GM12878 (cell line): ENCODE data around the gene TMEM82. TPM values are rescaled to one million over a fixed set of nuclear protein-coding genes. Genes with fewer than 3 reads are reported as not detected.

ENCODE experiments used
- ATAC-seq: fragments of 200-7000 bp; cut with Tn5 transposase; 3 replicates; pipeline ENCODE4 v1.9.1; 2020; ENCODE audit warnings: mild to moderate bottlenecking, moderate library complexity
- BruUV-seq: library from RNA; stranded (reverse); fragments of 400-500 nt; replicated peaks from 2 replicates; lab custom pipeline; 2021; lab: Mats Ljungman, UMichigan
- CTCF ChIA-PET: fragments of 300-600 bp; sonication (Branson Sonifier 250); formaldehyde crosslinking; extraction: SDS; loops from one replicate; lab custom pipeline; 2021; ENCODE audit warnings: inconsistent platforms; lab: Yijun Ruan, JAX
- POLR2A ChIA-PET: fragments of 350-600 bp; formaldehyde crosslinking; extraction: SDS; loops from one replicate; lab custom pipeline; 2021; ENCODE audit warnings: inconsistent platforms; lab: Charles Lee
- RAD21 ChIA-PET: fragments of 300-600 bp; sonication (Branson Sonifier 250); formaldehyde crosslinking; loops from one replicate; lab custom pipeline; 2023; ENCODE audit warnings: antibody characterized with exemption; ENCODE audit not compliant: unreplicated experiment; lab: Charles Lee
- SMC1A ChIA-PET: fragments of 300-600 bp; sonication (Branson Sonifier 250); formaldehyde crosslinking; loops from one replicate; lab custom pipeline; 2023; ENCODE audit not compliant: unreplicated experiment, uncharacterized antibody; lab: Charles Lee
- DNase-seq: peaks from one replicate; pipeline ENCODE4 v3.0.0-alpha.2; 2011; ENCODE audit warnings: low read depth, low spot score
- FAIRE-seq: peaks from 3 replicates; lab custom pipeline; 2011; peaks lifted over from hg19 to GRCh38; lab: Jason Lieb, UNC
- H2AFZ ChIP-seq: 2 replicates; pipeline ENCODE4 v1.6.0; 2011; ENCODE audit warnings: low read depth, low read length, control low read depth; ENCODE audit not compliant: control insufficient read depth
- H3K27ac ChIP-seq: 2 replicates; pipeline ENCODE4 v1.5.1; 2011; ENCODE audit warnings: control low read depth; ENCODE audit not compliant: control insufficient read depth, insufficient read depth
- H3K27me3 ChIP-seq, 2 experiments: replicated peaks in 1 of 2; 2 replicates each; pipeline versions ENCODE4 v1.6.0 to v1.6.1; 2011; ENCODE audit warnings: low read length in 1 of 2; ENCODE audit not compliant: control insufficient read depth in 2 of 2, insufficient read depth in 2 of 2
- H3K36me3 ChIP-seq, 2 experiments: 2 replicates each; pipeline ENCODE4 v1.5.1; 2011; ENCODE audit warnings: low read length in 1 of 2; ENCODE audit not compliant: control insufficient read depth in 2 of 2, insufficient read depth in 2 of 2
- H3K4me1 ChIP-seq: 2 replicates; pipeline ENCODE4 v1.6.1; 2011; ENCODE audit warnings: mild to moderate bottlenecking, low read length, moderate library complexity, mixed read lengths; ENCODE audit not compliant: control insufficient read depth, insufficient read depth
- H3K4me2 ChIP-seq: 2 replicates; pipeline ENCODE4 v1.6.0; 2011; ENCODE audit warnings: control low read depth; ENCODE audit not compliant: control insufficient read depth, insufficient read depth
- H3K4me3 ChIP-seq: fragments of 200-600 bp; sonication (generic); 2 replicates; pipeline ENCODE4 v1.5.1; 2016
- H3K79me2 ChIP-seq: 2 replicates; pipeline ENCODE4 v1.6.0; 2011; ENCODE audit warnings: low read length; ENCODE audit not compliant: control insufficient read depth, insufficient read depth
- H3K9ac ChIP-seq: 2 replicates; pipeline ENCODE4 v1.8.0; 2011; ENCODE audit warnings: low read length, control low read depth, mixed read lengths; ENCODE audit not compliant: control insufficient read depth, insufficient read depth
- H3K9me3 ChIP-seq: replicated peaks from 3 replicates; pipeline ENCODE4 v1.5.1; 2011; ENCODE audit warnings: mild to moderate bottlenecking, low read length; ENCODE audit not compliant: control insufficient read depth, insufficient read depth
- H4K20me1 ChIP-seq: 2 replicates; pipeline ENCODE4 v1.6.0; 2011; ENCODE audit not compliant: control insufficient read depth, insufficient read depth
- BRCA1 ChIP-seq: IDR thresholded peaks from 2 replicates; pipeline ENCODE4 v1.6.1; 2011; ENCODE audit warnings: low read depth, low read length, improper control_type of control experiment
- CHD2 ChIP-seq: IDR thresholded peaks from 2 replicates; pipeline ENCODE4 v1.6.1; 2011; ENCODE audit warnings: low read depth, low read length, improper control_type of control experiment, borderline replicate concordance
- ETV6 ChIP-seq, 2 experiments: fragments of 450-650 bp in 1 of 2; IDR thresholded peaks in 1 of 2; conservative IDR thresholded peaks in 1 of 2; 2 replicates each; pipeline ENCODE4 v1.6.1; 2014; ENCODE audit warnings: antibody characterized with exemption in 1 of 2, borderline replicate concordance in 1 of 2, low read depth in 1 of 2, mild to moderate bottlenecking in 1 of 2, moderate library complexity in 1 of 2
- FOS ChIP-seq: IDR thresholded peaks from 3 replicates; pipeline ENCODE4 v1.6.1; 2011; ENCODE audit warnings: borderline replicate concordance; ENCODE audit not compliant: insufficient read length; ENCODE audit errors: extremely low read depth
- KLF5 ChIP-seq: fragments of 450-650 bp; IDR thresholded peaks from 2 replicates; pipeline ENCODE4 v1.6.1; 2014; ENCODE audit warnings: mild to moderate bottlenecking; ENCODE audit not compliant: partially characterized antibody
- MEF2A ChIP-seq: IDR thresholded peaks from 2 replicates; pipeline ENCODE4 v1.6.1; 2011; ENCODE audit warnings: low read depth, mild to moderate bottlenecking, low read length, moderate library complexity; ENCODE audit not compliant: insufficient read depth
- NFYB ChIP-seq: IDR thresholded peaks from 2 replicates; pipeline ENCODE4 v1.6.1; 2011; ENCODE audit warnings: low read depth, mild to moderate bottlenecking, low read length, improper control_type of control experiment, moderate library complexity; ENCODE audit not compliant: insufficient read depth
- POLR2A ChIP-seq: IDR thresholded peaks from 2 replicates; pipeline ENCODE4 v1.6.1; 2011; ENCODE audit warnings: low read depth, mild to moderate bottlenecking, low read length
- POLR2AphosphoS2 ChIP-seq: IDR thresholded peaks from 2 replicates; pipeline ENCODE4 v1.6.1; 2011; ENCODE audit warnings: low read depth, mild to moderate bottlenecking, low read length, improper control_type of control experiment, moderate library complexity
- POU2F2 ChIP-seq: IDR thresholded peaks from 3 replicates; pipeline ENCODE4 v1.6.1; 2011; ENCODE audit warnings: low read depth, mild to moderate bottlenecking, low read length, borderline replicate concordance
- SMC3 ChIP-seq: IDR thresholded peaks from 2 replicates; pipeline ENCODE4 v1.6.1; 2011; ENCODE audit warnings: low read length, improper control_type of control experiment, borderline replicate concordance
- ZNF217 ChIP-seq: fragments of 450-650 bp; IDR thresholded peaks from 2 replicates; pipeline ENCODE4 v1.6.1; 2017; ENCODE audit warnings: antibody characterized with exemption, mild to moderate bottlenecking
- WGBS: methylation state at CpG from one replicate; pipeline ENCODE4 v1.1.6; 2016; ENCODE audit warnings: low lambda C conversion rate; ENCODE audit not compliant: insufficient replicate concordance, insufficient coverage; ENCODE audit errors: missing lambda C conversion rate; 5-methylcytosine and 5-hydroxymethylcytosine counted together
- in situ Hi-C: fragments of 300-500 bp; cut with MboI; formaldehyde crosslinking; loops from 9 replicates; pipeline ENCODE4 v1.14.3; 2018; ENCODE audit warnings: mixed read lengths
- intact Hi-C: fragments of 100-400 bp; cut with micrococcal nuclease; formaldehyde crosslinking; loops from one replicate; pipeline ENCODE4 v1.14.2; 2022; ENCODE audit not compliant: unreplicated experiment
- polyA plus RNA-seq, 11 experiments: library from polyadenylated mRNA; depleted of rRNA in 4 of 11; unstranded in 6 of 11; stranded (reverse) in 5 of 11; fragments of >200 nt; fragmentation: Nextera tagmentation in 4 of 11; fragmentation: Illumina TruSeq in 1 of 11; extraction: Ambion mirVana in 4 of 11; extraction: Trizol in 1 of 11; gene quantifications; 1 replicate in 1 of 11; 2 replicates in 10 of 11; pipeline versions ENCODE4 v1.2.1 to v1.2.3, GENCODE V29; 2011 to 2016; ENCODE audit warnings: inconsistent platforms in 2 of 11, missing spikeins in 2 of 11, low read depth in 1 of 11
- total RNA-seq, 4 experiments: library from RNA; depleted of rRNA in 3 of 4; stranded (reverse); fragments of >200 nt in 3 of 4; fragmentation: Illumina TruSeq in 1 of 4; extraction: Trizol in 1 of 4; gene quantifications; 2 replicates each; pipeline versions ENCODE4 v1.2.1 to v1.2.3, GENCODE V29; 2013 to 2021
- TF ChIP-seq, protein P1 (sequence below): IDR thresholded peaks from 2 replicates; pipeline ENCODE4 v1.6.1; 2012; ENCODE audit warnings: low read depth, low read length, improper control_type of control experiment
- TF ChIP-seq, protein P2 (sequence below): fragments of 450-650 bp; IDR thresholded peaks from 2 replicates; pipeline ENCODE4 v1.6.1; 2017; ENCODE audit warnings: mild to moderate bottlenecking, moderate library complexity
- TF ChIP-seq, protein P3 (sequence below): fragments of 450-650 bp; IDR thresholded peaks from 2 replicates; pipeline ENCODE4 v1.6.1; 2018; ENCODE audit warnings: mild to moderate bottlenecking, low read depth, moderate library complexity; ENCODE audit not compliant: partially characterized antibody

TMEM82 gene
- total and polyA plus RNA-seq, 10 of the 15 experiments (the other 5 are each of a cell fraction or from before 2014, with no cell fraction given), result not detected

DNA sequence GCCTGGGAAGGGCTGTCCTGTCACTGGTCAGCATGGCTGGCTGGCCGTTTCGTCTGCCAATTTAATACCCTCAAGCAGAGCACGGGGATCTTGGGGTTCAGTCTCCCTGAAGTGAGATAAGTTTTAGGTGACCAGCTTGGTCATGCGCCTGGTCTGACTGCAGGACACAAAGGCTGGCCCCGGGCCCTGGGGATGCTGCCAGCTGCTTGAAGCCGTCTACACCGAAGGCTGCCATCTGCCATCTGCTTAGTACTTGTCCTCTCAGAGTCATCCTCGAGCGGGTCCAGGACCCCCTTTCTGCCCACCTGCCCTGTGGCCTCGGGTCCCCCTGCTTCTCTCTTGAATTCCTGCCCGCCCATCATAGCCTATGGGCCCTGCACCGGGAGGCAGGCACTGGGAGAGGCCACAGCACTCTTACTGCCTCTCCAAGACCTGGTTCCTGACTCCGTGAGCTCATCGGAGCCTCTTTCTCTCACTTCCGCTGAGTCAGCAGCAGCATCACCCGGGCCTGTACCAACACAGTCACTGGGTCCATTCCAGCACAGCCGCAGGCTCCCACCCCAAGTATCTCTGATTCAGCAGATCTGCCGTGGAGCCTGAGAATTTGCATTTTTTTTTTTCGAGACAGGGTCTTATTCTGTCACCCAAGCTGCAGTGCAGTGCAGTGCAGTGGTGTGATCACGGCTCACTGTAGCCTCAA lies 23.3 kb downstream of the TMEM82 start:
- Histone ChIP-seq H3K4me1 (no peaks in the 10 kb centered on the region), H3K79me2 (no peaks in the 10 kb centered on the region), H3K9ac (no peak overlapping the region), H3K36me3 (no peaks in the 10 kb centered on the region), H3K27me3 (no peaks in the 10 kb centered on the region; a peak in 2 of 4 replicates), H3K9me3 (no peaks in the 10 kb centered on the region), H3K4me2 (no peak overlapping the region), H2AFZ (no peak overlapping the region), H3K27ac (no peak overlapping the region), H4K20me1 (no peaks in the 10 kb centered on the region), H3K4me3 (no peak overlapping the region)
- ChIA-PET POLR2A (interaction anchor here (0.6 kb wide), 1 partner anchor 151 kb away, joined by 5 read pairs; no protein-coding TSS in a partner anchor), RAD21 (interaction anchor here (1.0 kb wide), 1 partner anchor 22 kb away, joined by 4 read pairs; no protein-coding TSS in a partner anchor), SMC1A (no interaction called here), CTCF (no interaction called here)
- DNase-seq, result no peak
- in situ Hi-C loops (no loop called here), intact Hi-C loops (no loop called here)
- 14% methylated on average over 20 of the region's 20 CpGs for WGBS
- no peak; the same call in none of the 3 replicates for ATAC-seq
- no peak for FAIRE-seq
- no TSS peak for BruUV-seq
- no peak for TF ChIP-seq FOS
- no peak for TF ChIP-seq POU2F2
- no peak for TF ChIP-seq POLR2AphosphoS2
- no peak for TF ChIP-seq ZNF217
- TF ChIP-seq SMC3, result no peak
- TF ChIP-seq, protein P1, sequence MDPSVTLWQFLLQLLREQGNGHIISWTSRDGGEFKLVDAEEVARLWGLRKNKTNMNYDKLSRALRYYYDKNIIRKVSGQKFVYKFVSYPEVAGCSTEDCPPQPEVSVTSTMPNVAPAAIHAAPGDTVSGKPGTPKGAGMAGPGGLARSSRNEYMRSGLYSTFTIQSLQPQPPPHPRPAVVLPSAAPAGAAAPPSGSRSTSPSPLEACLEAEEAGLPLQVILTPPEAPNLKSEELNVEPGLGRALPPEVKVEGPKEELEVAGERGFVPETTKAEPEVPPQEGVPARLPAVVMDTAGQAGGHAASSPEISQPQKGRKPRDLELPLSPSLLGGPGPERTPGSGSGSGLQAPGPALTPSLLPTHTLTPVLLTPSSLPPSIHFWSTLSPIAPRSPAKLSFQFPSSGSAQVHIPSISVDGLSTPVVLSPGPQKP, result no peak
- TF ChIP-seq, protein P2, sequence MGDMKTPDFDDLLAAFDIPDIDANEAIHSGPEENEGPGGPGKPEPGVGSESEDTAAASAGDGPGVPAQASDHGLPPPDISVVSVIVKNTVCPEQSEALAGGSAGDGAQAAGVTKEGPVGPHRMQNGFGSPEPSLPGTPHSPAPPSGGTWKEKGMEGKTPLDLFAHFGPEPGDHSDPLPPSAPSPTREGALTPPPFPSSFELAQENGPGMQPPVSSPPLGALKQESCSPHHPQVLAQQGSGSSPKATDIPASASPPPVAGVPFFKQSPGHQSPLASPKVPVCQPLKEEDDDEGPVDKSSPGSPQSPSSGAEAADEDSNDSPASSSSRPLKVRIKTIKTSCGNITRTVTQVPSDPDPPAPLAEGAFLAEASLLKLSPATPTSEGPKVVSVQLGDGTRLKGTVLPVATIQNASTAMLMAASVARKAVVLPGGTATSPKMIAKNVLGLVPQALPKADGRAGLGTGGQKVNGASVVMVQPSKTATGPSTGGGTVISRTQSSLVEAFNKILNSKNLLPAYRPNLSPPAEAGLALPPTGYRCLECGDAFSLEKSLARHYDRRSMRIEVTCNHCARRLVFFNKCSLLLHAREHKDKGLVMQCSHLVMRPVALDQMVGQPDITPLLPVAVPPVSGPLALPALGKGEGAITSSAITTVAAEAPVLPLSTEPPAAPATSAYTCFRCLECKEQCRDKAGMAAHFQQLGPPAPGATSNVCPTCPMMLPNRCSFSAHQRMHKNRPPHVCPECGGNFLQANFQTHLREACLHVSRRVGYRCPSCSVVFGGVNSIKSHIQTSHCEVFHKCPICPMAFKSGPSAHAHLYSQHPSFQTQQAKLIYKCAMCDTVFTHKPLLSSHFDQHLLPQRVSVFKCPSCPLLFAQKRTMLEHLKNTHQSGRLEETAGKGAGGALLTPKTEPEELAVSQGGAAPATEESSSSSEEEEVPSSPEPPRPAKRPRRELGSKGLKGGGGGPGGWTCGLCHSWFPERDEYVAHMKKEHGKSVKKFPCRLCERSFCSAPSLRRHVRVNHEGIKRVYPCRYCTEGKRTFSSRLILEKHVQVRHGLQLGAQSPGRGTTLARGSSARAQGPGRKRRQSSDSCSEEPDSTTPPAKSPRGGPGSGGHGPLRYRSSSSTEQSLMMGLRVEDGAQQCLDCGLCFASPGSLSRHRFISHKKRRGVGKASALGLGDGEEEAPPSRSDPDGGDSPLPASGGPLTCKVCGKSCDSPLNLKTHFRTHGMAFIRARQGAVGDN, result no peak
- TF ChIP-seq, protein P3, sequence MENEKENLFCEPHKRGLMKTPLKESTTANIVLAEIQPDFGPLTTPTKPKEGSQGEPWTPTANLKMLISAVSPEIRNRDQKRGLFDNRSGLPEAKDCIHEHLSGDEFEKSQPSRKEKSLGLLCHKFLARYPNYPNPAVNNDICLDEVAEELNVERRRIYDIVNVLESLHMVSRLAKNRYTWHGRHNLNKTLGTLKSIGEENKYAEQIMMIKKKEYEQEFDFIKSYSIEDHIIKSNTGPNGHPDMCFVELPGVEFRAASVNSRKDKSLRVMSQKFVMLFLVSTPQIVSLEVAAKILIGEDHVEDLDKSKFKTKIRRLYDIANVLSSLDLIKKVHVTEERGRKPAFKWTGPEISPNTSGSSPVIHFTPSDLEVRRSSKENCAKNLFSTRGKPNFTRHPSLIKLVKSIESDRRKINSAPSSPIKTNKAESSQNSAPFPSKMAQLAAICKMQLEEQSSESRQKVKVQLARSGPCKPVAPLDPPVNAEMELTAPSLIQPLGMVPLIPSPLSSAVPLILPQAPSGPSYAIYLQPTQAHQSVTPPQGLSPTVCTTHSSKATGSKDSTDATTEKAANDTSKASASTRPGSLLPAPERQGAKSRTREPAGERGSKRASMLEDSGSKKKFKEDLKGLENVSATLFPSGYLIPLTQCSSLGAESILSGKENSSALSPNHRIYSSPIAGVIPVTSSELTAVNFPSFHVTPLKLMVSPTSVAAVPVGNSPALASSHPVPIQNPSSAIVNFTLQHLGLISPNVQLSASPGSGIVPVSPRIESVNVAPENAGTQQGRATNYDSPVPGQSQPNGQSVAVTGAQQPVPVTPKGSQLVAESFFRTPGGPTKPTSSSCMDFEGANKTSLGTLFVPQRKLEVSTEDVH, result no peak
- no peak for TF ChIP-seq BRCA1
- TF ChIP-seq MEF2A, result no peak
- TF ChIP-seq NFYB, result no peak
- TF ChIP-seq KLF5, result no peak
- no peak for TF ChIP-seq CHD2
- no peak for TF ChIP-seq POLR2A
- no peak for TF ChIP-seq ETV6 (conservative IDR thresholded peaks at IDR 0.05 in 1 of 2, IDR thresholded peaks at IDR 0.05 in 1 of 2; ENCODE audit: borderline replicate concordance in 1 of 2, low read depth in 1 of 2)
